HuH-7 (cell line): ENCODE results near the gene XYLT1.
"Not testable (repeated sequence)": the region's sequence is repeated elsewhere in the genome, so short reads cannot be mapped to it uniquely, and the experiment has no call there.

Experiments
- DNase-seq: peaks from one replicate; pipeline ENCODE4 v3.0.0; 2011; ENCODE audit warnings: low spot score

XYLT1 gene

DNA sequence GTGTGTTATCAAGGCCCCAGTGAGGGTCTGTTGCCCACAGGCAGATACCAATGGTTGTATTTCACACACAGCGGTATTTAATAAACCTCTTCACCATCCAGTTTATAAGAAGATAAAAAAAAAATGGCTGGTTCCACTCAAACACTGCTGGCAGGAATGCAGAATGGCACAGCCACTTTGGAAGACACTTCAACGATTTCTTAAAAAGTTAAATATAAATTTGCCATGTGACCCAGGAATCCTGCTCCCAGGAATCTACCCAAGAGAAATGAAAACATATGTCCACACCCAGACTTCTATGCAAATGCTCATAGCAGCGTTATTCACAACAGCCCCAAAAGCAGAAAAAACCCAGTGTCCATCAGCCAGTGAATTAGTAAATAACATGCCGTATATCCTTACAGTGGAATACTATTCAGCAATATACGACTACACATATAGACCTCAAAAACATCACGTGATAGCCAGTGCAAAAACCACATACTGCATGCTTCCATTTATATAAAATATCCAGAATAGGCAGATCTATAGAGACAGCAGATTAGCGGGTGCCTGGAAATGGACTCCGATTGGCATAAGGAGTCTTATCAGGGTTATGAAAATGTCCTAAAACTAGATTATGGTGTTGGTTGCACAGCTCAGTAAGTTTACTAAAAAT, 38.7 kb downstream of the XYLT1 start:
- no peak for DNase-seq

DNA sequence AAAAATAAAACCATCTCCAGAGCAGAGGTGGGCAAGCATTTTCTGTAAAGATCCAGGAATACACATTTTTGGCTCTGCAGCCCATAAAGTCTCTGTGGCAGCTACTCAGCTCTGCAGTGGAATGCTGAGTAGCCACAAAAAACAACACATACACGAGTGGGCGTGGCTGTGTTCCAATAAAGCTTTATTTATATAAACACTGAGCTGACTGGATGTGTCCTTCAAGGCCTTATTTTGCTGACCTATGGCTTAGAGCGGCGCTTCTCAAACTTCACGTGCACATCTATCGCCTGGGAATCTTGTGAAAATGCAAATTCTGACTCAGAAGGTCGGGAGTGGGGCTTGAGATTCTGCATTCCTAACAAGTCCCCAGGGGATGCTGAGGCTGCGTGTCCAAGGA, 39.7 kb downstream of the XYLT1 start:
- no peak for DNase-seq

GRCh38 chr16:17426451-17426850, 44.3 kb downstream of the XYLT1 start:
- DNase-seq, result no peak

GRCh38 chr16:17424771-17425170, 46.0 kb downstream of the XYLT1 start:
- no peak for DNase-seq

DNA sequence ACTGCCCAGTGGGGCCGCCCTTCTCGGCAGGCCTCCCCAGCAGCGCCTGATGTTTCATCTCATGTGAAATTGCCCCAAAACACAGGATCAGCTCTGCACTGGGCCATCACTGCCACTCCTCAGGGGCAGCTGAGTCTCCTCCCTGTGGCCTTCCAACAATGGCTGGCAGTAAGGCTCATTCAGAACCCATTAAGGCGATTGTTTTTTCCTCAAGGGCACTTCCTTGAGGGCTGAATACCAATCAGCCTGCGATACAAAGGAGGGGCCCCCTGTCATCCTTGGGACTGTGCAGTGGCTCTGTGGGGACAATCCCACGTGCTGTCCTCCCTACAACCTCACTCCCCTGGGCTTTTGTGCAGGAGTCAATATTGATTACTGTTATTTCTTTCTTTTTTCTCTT, 47.5 kb downstream of the XYLT1 start:
- DNase-seq, result no peak

- DNase-seq, result no peak
Observed at GRCh38 chr16:17420816-17421215, 49.9 kb downstream of the XYLT1 start.

DNA sequence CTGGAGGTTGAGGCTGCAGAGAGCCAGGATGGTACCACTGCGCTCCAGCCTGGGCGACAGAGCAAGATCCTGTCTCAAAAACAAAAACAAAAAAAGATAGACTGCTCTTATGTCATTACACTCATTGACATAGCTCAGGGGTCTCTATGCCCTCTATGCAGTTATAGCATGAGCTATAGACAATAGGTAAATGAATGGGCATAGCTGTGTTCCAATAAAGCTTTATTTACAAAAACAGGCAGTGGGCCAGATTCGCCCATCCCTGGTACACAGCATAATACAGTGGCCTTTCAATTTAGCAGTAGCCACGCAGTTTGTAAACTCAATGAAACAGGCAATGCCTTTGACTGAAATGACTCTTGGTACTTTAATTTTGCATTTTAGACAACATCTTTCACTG, 51.5 kb downstream of the XYLT1 start:
- no peak for DNase-seq

DNA sequence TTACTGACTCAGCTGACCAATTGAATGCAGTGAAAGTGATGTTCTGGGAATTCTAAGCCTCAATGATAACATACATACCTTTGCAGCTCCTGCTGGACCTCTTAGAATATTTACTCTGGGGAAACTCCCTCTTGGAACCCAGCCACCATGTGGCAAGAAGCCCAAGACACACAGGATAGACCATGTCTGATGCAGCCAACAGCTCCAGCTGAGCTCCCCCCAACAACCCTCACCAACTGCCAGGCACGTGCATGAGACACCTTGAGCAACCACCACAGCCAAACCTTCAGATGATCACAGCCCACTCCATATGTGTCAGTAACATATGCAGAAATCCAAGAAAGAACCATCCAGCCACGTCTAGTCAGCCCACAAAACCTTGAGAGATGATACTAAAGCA, 53.0 kb downstream of the XYLT1 start:
- DNase-seq, result no peak

- DNase-seq, result no peak
Observed at GRCh38 chr16:17416461-17417311, 54.1 kb downstream of the XYLT1 start.

GRCh38 chr16:17414916-17415315, 55.8 kb downstream of the XYLT1 start:
- DNase-seq, result no peak

- no peak for DNase-seq
Observed at GRCh38 chr16:17414421-17414820, 56.3 kb downstream of the XYLT1 start.

DNA sequence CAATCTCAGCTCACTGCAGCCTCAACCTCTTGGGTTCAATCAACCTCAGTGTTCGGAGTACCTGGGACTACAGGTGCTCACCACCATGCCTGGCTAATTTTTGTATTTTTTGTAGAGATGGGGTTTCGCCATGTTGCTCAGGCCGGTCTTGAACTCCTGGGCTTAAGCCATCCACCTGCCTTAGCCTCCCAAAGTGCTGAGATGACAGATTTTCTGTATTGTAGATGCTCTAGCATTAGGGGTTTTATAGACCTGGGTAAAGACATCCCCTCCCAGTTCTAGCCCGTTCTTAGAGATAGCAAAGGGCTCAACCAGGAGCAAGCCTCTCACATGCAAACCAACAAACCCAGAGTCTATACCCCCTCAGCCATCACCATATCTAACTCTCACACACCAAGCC, 57.3 kb downstream of the XYLT1 start:
- no peak for DNase-seq

- no peak for DNase-seq
Observed at GRCh38 chr16:17412791-17413190, 58.0 kb downstream of the XYLT1 start.

DNA sequence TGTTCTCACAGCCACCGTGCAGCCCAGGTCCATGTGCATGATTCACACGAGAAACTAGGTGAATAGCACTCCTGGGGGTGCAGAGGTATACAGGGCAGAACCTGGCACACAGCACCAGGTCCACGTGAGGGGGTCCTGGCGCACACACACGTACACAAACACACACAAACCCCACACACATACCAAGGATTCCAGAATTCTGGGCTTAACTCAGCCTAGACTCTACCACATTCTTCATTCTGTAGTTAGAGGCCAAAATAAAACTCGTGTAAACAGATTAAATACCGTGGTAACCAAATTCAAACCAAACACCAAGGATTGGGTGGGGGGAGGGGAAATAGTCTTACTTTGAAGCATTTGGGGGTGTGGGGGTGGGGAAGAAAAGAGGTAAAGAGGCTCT, 58.5 kb downstream of the XYLT1 start:
- DNase-seq, result no peak

GRCh38 chr16:17411263-17411662, 59.5 kb downstream of the XYLT1 start:
- no peak for DNase-seq

DNA sequence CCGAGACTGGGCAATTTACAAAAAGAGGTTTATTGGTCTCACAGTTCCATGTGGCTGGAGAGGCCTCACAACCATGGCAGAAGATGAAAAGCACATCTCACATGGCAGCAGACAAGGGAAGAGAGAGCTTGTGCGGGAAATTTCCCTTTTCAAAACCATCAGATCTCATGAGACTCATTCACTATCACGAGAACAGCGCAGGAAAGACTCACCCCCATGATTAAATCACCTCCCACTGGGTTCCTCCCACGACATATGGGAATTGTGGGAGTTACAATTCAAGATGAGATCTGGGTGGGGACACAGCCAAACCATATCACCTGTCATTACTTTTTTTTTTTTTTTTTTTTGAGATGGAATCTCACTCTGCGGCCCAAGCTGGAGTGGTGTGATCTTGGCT, 60.4 kb downstream of the XYLT1 start:
- DNase-seq, result not testable (repeated sequence)

DNA sequence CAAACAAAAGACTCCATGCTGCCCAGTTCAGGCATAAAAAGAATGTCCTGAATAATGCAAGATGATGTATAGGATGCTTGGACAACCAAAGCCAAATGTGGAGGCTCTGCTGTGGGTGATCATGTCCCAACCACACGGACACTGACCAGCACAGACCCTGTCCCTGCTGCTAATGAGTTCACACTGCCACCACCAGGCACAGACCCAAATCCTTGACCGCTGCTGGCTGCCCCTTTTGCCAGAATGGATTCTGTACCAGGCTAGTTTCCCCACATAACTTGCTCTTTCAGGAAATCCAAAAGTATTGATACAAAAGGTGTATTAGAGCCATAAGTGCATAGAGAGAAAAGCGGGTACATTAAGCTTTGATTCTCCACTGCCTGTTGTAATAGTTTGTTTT, 60.9 kb downstream of the XYLT1 start:
- no peak for DNase-seq

GRCh38 chr16:17408955-17409441, 61.8 kb downstream of the XYLT1 start:
- no peak for DNase-seq

DNA sequence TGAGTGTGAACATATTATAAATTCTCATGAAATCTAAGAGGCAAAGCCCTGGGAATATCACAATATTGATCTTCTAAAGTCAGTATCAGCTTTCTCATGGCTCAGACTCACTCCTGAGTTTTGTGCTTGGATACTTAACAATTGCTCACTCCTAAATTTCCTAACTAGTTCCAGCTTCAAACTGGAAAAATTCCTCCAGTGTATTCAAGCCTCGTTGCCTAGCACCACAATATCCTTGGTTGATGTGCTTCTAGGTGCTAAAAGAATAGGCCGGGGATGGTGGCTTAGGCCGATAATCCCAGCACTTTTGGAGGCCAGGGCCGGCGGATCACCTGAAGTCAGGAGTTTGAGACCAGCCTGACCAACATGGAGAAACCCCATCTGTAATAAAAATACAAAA, 62.5 kb downstream of the XYLT1 start:
- no peak for DNase-seq

DNA sequence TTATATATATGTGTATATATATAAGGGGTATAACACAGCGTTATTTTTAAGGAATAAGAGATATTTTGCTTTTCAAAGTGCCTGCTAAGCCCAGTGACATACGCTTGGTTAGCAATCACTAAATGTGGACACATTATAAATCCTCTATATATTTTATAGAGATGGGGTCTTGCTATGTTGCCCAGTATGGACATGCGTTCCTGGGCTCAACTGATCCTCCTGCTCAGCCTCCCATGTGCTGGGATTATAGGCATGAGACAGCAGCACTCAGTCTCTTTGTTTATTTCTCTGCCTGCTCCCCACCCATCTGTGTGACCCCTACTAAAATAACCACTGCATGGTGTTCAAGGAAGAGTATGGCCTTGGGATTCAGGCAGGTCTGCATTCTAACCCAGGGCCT, 63.4 kb downstream of the XYLT1 start:
- DNase-seq, result no peak

- DNase-seq, result no peak
Observed at GRCh38 chr16:17404941-17405689, 65.6 kb downstream of the XYLT1 start.

- no peak for DNase-seq
Observed at GRCh38 chr16:17403859-17404545, 66.8 kb downstream of the XYLT1 start.
